Neuronal stem cell (in vitro differentiated cells): Measurements from ENCODE around the gene CACHD1.

Source experiments
- DNase-seq: peaks from one replicate; pipeline ENCODE4 v3.0.0-alpha.2; 2013; ENCODE audit warnings: low spot score
- H2AFZ ChIP-seq: one replicate; pipeline ENCODE4 v1.6.1; 2013; ENCODE audit warnings: mild to moderate bottlenecking, low read length, inconsistent platforms
- H2AK5ac ChIP-seq: 2 replicates; pipeline ENCODE4 v1.6.1; 2013; ENCODE audit warnings: low read depth, mild to moderate bottlenecking, inconsistent platforms, low read length, moderate library complexity, mixed read lengths
- H2BK120ac ChIP-seq: 2 replicates; pipeline ENCODE4 v1.6.1; 2013; ENCODE audit warnings: low read depth, mild to moderate bottlenecking, inconsistent platforms, low read length, moderate library complexity, mixed read lengths
- H2BK12ac ChIP-seq: one replicate; pipeline ENCODE4 v1.6.1; 2013; ENCODE audit warnings: low read length, inconsistent platforms
- H2BK15ac ChIP-seq: 2 replicates; pipeline ENCODE4 v1.6.1; 2013; ENCODE audit warnings: mild to moderate bottlenecking, low read length, inconsistent platforms, mixed read lengths
- H2BK5ac ChIP-seq: one replicate; pipeline ENCODE4 v1.6.1; 2013; ENCODE audit warnings: inconsistent platforms, mild to moderate bottlenecking, low read length, moderate library complexity
- H3K14ac ChIP-seq: one replicate; pipeline ENCODE4 v1.6.1; 2013; ENCODE audit warnings: low read length, inconsistent platforms
- H3K18ac ChIP-seq: 2 replicates; pipeline ENCODE4 v1.6.1; 2013; ENCODE audit warnings: low read length, inconsistent platforms
- H3K23ac ChIP-seq: 2 replicates; pipeline ENCODE4 v1.6.1; 2013; ENCODE audit warnings: low read depth, mild to moderate bottlenecking, mixed read lengths, low read length, inconsistent platforms; ENCODE audit not compliant: poor library complexity
- H3K27ac ChIP-seq: replicated peaks from 3 replicates; pipeline ENCODE4 v1.5.1; 2013; ENCODE audit warnings: low read length, inconsistent platforms
- H3K27me3 ChIP-seq, 3 experiments: 2 replicates each; pipeline ENCODE4 v1.6.1; 2013; ENCODE audit warnings: low read length in 3 of 3, mild to moderate bottlenecking in 2 of 3, inconsistent platforms in 1 of 3, low read depth in 1 of 3, mixed read lengths in 1 of 3, moderate library complexity in 1 of 3; ENCODE audit not compliant: control insufficient read depth in 3 of 3, insufficient read depth in 3 of 3
- H3K36me3 ChIP-seq, 2 donors: replicated peaks in 1 of 2; 2 replicates each; pipeline ENCODE4 v1.6.1; 2013; ENCODE audit warnings: low read length in 2 of 2; ENCODE audit not compliant: control insufficient read depth in 2 of 2, insufficient read depth in 2 of 2
- H3K4ac ChIP-seq: 2 replicates; pipeline ENCODE4 v1.6.1; 2013; ENCODE audit warnings: inconsistent platforms, mild to moderate bottlenecking, low read length, moderate library complexity
- H3K4me1 ChIP-seq, 2 donors: 1 replicate in 1 of 2; 2 replicates in 1 of 2; pipeline ENCODE4 v1.6.1; 2013; ENCODE audit warnings: low read length in 2 of 2, low read depth in 1 of 2; ENCODE audit not compliant: control insufficient read depth in 2 of 2, insufficient read depth in 1 of 2
- H3K4me2 ChIP-seq: one replicate; pipeline ENCODE4 v1.6.1; 2013; ENCODE audit warnings: mild to moderate bottlenecking, low read length, inconsistent platforms; ENCODE audit not compliant: insufficient read depth, poor library complexity, severe bottlenecking
- H3K4me3 ChIP-seq, 2 donors: 2 replicates each; pipeline ENCODE4 v1.5.1; 2013; ENCODE audit warnings: low read length in 2 of 2, mild to moderate bottlenecking in 2 of 2, inconsistent platforms in 1 of 2, moderate library complexity in 1 of 2
- H3K79me1 ChIP-seq: one replicate; pipeline ENCODE4 v1.6.1; 2013; ENCODE audit warnings: low read depth, mild to moderate bottlenecking, inconsistent platforms, low read length, moderate library complexity
- H3K9ac ChIP-seq: one replicate; pipeline ENCODE4 v1.6.1; 2013; ENCODE audit warnings: mild to moderate bottlenecking, low read depth, low read length, inconsistent platforms; ENCODE audit not compliant: poor library complexity
- H3K9me3 ChIP-seq, 2 donors: replicated peaks in 1 of 2; 2 replicates each; pipeline versions ENCODE3 to v1.6.1; 2013; ENCODE audit warnings: low read length in 2 of 2, mild to moderate bottlenecking in 2 of 2, inconsistent platforms in 1 of 2, low read depth in 1 of 2, mixed read lengths in 1 of 2, moderate library complexity in 1 of 2; ENCODE audit not compliant: control insufficient read depth in 2 of 2, insufficient read depth in 1 of 2
- H4K8ac ChIP-seq: one replicate; pipeline ENCODE4 v1.6.1; 2013; ENCODE audit warnings: low read depth, mild to moderate bottlenecking, inconsistent platforms, low read length, moderate library complexity
- H4K91ac ChIP-seq: one replicate; pipeline ENCODE4 v1.6.1; 2013; ENCODE audit warnings: low read length, low read depth, mild to moderate bottlenecking, inconsistent platforms; ENCODE audit not compliant: poor library complexity
- WGBS, 2 donors: extraction: QIAGEN DNeasy Blood & Tissue Kit; methylation state at CpG; one replicate each; pipeline ENCODE4 v1.1.7; 2013; ENCODE audit warnings: missing lambda C conversion rate in 2 of 2, mixed read lengths in 1 of 2; ENCODE audit not compliant: insufficient read length in 2 of 2, insufficient replicate concordance in 1 of 2; ENCODE audit errors: extremely low coverage in 2 of 2; 5-methylcytosine and 5-hydroxymethylcytosine counted together

The CACHD1 gene

DNA sequence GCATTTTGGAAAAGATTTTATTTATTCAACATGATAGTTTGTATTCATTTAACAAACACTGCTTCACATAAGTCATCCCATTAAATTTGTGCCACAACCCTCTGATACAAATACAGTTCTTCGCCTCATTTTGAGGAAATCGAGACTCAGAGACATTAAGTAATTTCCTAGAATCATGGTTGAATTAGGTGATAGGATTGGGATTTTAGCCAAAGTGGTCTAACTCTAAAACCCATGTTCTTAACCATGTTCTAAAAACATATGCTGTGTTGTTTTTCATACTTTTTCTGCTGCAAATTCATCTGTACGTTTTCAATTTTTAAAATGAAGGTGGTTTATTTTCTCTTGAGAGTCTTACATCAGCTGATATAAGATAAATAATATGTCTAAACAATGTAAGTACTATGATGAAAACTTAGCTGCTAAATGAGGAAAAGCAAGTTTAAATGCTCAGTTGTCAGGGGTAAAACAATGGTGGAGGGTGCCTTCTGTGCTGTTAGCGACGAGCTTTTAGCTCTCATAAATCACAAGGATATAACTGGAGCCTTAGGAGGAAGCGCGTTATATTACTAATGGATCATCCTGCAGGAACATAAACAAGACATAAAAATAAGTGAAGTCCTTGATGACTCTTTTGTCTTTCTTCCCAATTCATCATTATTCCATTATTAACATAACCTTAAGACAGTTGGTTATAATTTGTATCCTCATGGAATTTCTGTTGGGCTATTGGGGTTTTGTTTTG is 97.7 kb downstream of the CACHD1 start:
- H3K36me3 ChIP-seq = peaks cover 0 to 3% of the 10 kb centered on the region in 2 donors
- WGBS, 2 donors = no CpG with 5 or more reads among the region's 7 CpGs
- no peaks in the 10 kb centered on the region for H3K79me1 ChIP-seq
- no peaks in the 10 kb centered on the region for H3K27me3 ChIP-seq
- H2BK120ac ChIP-seq = no peak overlapping the region
- no peak overlapping the region for H2AFZ ChIP-seq
- H2BK5ac ChIP-seq = no peak overlapping the region
- H3K4ac ChIP-seq = no peak overlapping the region
- H2BK15ac ChIP-seq = no peak overlapping the region
- no peak overlapping the region for H3K18ac ChIP-seq
- H3K9ac ChIP-seq = no peak overlapping the region
- H3K4me3 ChIP-seq = no peak overlapping the region
- H3K14ac ChIP-seq = no peak overlapping the region
- H2BK12ac ChIP-seq = no peak overlapping the region
- H3K23ac ChIP-seq = no peak overlapping the region
- peaks cover 6 to 16% of the 10 kb centered on the region in 2 donors for H3K4me1 ChIP-seq
- H3K9me3 ChIP-seq = peaks cover 1 to 6% of the 10 kb centered on the region in 2 donors
- H3K4me2 ChIP-seq = no peak overlapping the region
- H3K27ac ChIP-seq = no peak overlapping the region
- no peak overlapping the region for H4K8ac ChIP-seq
- no peak overlapping the region for H4K91ac ChIP-seq
- H2AK5ac ChIP-seq = no peak overlapping the region
- no peak for DNase-seq

DNA sequence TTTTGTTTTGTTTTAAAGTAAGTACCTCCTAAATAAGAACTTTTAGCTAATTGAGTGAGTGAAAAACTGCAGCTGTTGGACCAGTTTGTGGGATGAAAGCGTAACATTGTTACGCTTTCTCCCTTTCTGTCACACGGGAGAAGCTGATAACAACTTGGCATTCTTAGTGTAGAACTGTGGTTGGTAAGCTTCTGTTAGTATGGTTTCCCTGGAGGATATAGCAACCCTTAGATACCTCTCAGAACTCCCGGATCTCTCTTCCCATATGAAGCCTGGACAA is 98.2 kb downstream of the CACHD1 start:
- Histone ChIP-seq H2BK120ac (no peak overlapping the region), H2AFZ (no peak overlapping the region), H3K23ac (no peak overlapping the region), H3K27ac (no peak overlapping the region), H3K27me3 (no peaks in the 10 kb centered on the region), H3K36me3 (no peaks in the 10 kb centered on the region), H3K4me2 (no peak overlapping the region), H3K4ac (no peak overlapping the region), H3K9me3 (peaks cover 1% of the 10 kb centered on the region in 2 donors), H4K91ac (no peak overlapping the region), H2BK15ac (no peak overlapping the region), H3K9ac (no peak overlapping the region), H3K14ac (no peak overlapping the region), H3K18ac (no peak overlapping the region), H4K8ac (no peak overlapping the region), H3K4me1 (peaks cover 9 to 21% of the 10 kb centered on the region in 2 donors), H2AK5ac (no peak overlapping the region), H2BK12ac (no peak overlapping the region), H3K79me1 (no peaks in the 10 kb centered on the region), H2BK5ac (no peak overlapping the region), H3K4me3 (no peak overlapping the region)
- DNase-seq = no peak
- no CpG with 5 or more reads among the region's 4 CpGs for WGBS, 2 donors

DNA sequence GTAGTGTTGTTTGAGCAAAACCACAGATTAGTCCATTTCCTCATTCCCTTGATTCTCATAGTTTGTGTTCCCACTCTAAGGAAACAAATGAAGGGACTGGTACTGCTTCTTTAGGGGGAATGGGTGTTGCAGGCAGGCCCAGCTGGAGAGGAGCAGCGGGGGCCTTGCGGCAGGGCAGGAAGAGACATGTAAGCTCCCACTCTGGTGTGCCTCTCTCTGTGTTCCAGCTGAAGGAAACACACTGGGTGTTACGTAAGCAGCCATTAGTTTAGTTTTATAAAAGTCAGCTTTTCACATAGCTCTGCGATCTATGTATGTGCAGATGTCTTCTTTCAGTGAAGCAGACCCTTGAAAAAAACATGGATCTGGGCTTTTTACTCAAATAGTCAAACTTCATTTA is 99.5 kb downstream of the CACHD1 start:
- Histone ChIP-seq H3K9me3 (no peaks in the 10 kb centered on the region), H2BK5ac (no peak overlapping the region), H3K4me3 (no peak overlapping the region), H3K14ac (no peak overlapping the region), H4K91ac (no peak overlapping the region), H4K8ac (no peak overlapping the region), H3K36me3 (no peaks in the 10 kb centered on the region), H2BK15ac (no peak overlapping the region), H3K23ac (no peak overlapping the region), H2BK12ac (no peak overlapping the region), H3K4me1 (peaks cover 9 to 31% of the 10 kb centered on the region in 2 donors), H2AK5ac (no peak overlapping the region), H3K18ac (peak overlapping the region; percentile 67), H3K27ac (no peak overlapping the region), H3K27me3 (no peaks in the 10 kb centered on the region), H2AFZ (no peak overlapping the region), H3K4me2 (no peak overlapping the region), H3K4ac (no peak overlapping the region), H3K9ac (no peak overlapping the region), H2BK120ac (no peak overlapping the region), H3K79me1 (no peaks in the 10 kb centered on the region)
- no peak for DNase-seq
- no CpG with 5 or more reads among the region's 4 CpGs for WGBS, 2 donors

DNA sequence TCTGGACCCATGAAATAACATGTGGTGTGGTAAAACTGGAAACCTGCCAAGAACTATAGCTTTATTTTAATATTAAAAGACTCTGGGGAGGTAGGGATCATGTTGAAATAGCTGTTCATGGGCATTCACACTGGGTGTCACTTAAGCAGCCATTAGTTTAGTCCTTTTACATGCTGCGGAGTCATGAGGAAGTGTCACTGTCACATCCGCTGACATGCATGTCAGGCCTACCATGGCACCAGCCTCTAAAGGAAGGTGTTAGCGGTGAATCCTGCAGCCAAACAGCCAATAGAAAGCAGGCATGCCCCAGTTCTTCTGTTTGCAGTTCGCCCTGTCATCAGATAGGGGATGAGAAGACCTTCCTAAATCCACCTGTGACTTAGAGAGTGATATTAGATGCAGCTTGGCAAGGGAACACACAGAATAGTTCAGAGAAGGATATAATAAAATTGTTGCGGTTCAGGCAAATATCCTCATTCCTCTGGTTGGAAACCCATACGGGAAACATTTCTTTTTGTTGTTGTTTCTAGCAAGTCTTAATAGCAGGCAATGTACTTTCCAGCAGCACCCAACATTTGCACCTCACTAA is 100.4 kb downstream of the CACHD1 start:
- Histone ChIP-seq H4K8ac (no peak overlapping the region), H3K4me2 (no peak overlapping the region), H3K4me1 (peaks cover 7 to 40% of the 10 kb centered on the region in 2 donors), H3K23ac (no peak overlapping the region), H3K18ac (no peak overlapping the region), H3K27me3 (no peaks in the 10 kb centered on the region), H2BK120ac (no peak overlapping the region), H3K36me3 (no peaks in the 10 kb centered on the region), H3K9me3 (no peaks in the 10 kb centered on the region), H3K27ac (no peak overlapping the region), H3K4ac (no peak overlapping the region), H3K4me3 (no peak overlapping the region), H2BK5ac (no peak overlapping the region), H2BK15ac (no peak overlapping the region), H3K79me1 (no peaks in the 10 kb centered on the region), H2AK5ac (no peak overlapping the region), H3K14ac (no peak overlapping the region), H4K91ac (no peak overlapping the region), H2AFZ (no peak overlapping the region), H3K9ac (no peak overlapping the region), H2BK12ac (no peak overlapping the region)
- WGBS, 2 donors = no CpG with 5 or more reads among the region's 6 CpGs
- DNase-seq = no peak
